Thyroid gland (tissue), 4 donors: ENCODE results near the gene TRPC1. TPM values are rescaled to one million over a fixed set of nuclear protein-coding genes. Genes with fewer than 3 reads are reported as not detected.

Experiments used
- DNase-seq, 2 donors: peaks; one replicate each; pipeline ENCODE4 v3.0.0-alpha.2; 2019
- H3K27ac ChIP-seq, 3 donors: fragments of 200-600 bp; sonication (generic); 1 replicate in 2 of 3; 2 replicates in 1 of 3; pipeline ENCODE4 v1.5.1; 2016 to 2019; ENCODE audit warnings: mild to moderate bottlenecking in 1 of 3, moderate library complexity in 1 of 3
- H3K27me3 ChIP-seq: fragments of 200-600 bp; sonication (generic); one replicate; pipeline ENCODE4 v1.5.1; 2019
- H3K36me3 ChIP-seq, 2 donors: fragments of 200-600 bp; sonication (generic); one replicate each; pipeline ENCODE4 v1.5.1; 2016 to 2019
- H3K4me1 ChIP-seq, 2 donors: fragments of 200-600 bp; sonication (generic); one replicate each; pipeline ENCODE4 v1.5.1; 2017 to 2019
- H3K4me3 ChIP-seq, 3 donors: fragments of 200-600 bp; sonication (generic); replicated peaks in 1 of 3; 1 replicate in 2 of 3; 2 replicates in 1 of 3; pipeline ENCODE4 v1.5.1; 2016; ENCODE audit warnings: mild to moderate bottlenecking in 1 of 3
- H3K9me3 ChIP-seq: fragments of 200-600 bp; sonication (generic); one replicate; pipeline ENCODE4 v1.5.1; 2017
- CTCF ChIP-seq, 6 experiments: fragments of 200-600 bp in 3 of 6; fragments of 450-650 bp in 3 of 6; sonication (generic) in 3 of 6; IDR thresholded peaks; one replicate each; pipeline ENCODE4 v1.5.1; 2016 to 2019; ENCODE audit warnings: antibody characterized with exemption in 6 of 6, mild to moderate bottlenecking in 2 of 6, inconsistent platforms in 1 of 6, moderate library complexity in 1 of 6
- POLR2A ChIP-seq, 2 donors: fragments of 450-650 bp; IDR thresholded peaks; one replicate each; pipeline ENCODE4 v1.6.1; 2017; ENCODE audit warnings: antibody characterized with exemption in 2 of 2, mild to moderate bottlenecking in 2 of 2, moderate library complexity in 1 of 2
- WGBS, 2 donors: methylation state at CpG; one replicate each; pipeline ENCODE4 v1.1.5; 2017; 5-methylcytosine and 5-hydroxymethylcytosine counted together
- intact Hi-C: fragments of 100-400 bp; cut with DNase I; formaldehyde crosslinking; loops from one replicate; pipeline ENCODE4 v1.15.1; 2023
- total RNA-seq, 4 donors: library from RNA; depleted of rRNA; stranded (reverse); fragments of >200 nt; gene quantifications; one replicate each; pipeline ENCODE4 v1.2.3, GENCODE V29; 2016

TRPC1 gene
- total RNA-seq, 4 donors from 2014 or later: 18.2 to 22.5 (median 20.4) TPM

- H3K27ac ChIP-seq: no peak overlapping the region
- TF ChIP-seq CTCF (IDR thresholded peaks at IDR 0.05) (no peak), POLR2A (IDR thresholded peaks at IDR 0.05) (no peak)
- DNase-seq: no peak
- H3K4me3 ChIP-seq: no peak overlapping the region
- intact Hi-C loops: no loop called here
- H3K4me1 ChIP-seq: no peaks in the 10 kb centered on the region
- no peaks in the 10 kb centered on the region for H3K9me3 ChIP-seq
- WGBS, 2 donors: 85 to 90% methylated on average over 4 of the region's 4 CpGs
- H3K36me3 ChIP-seq: no peaks in the 10 kb centered on the region
- no peaks in the 10 kb centered on the region for H3K27me3 ChIP-seq
These were observed 7.7 kb upstream of the TRPC1 start for GRCh38 chr3:142716102-142716501.

GRCh38 chr3:142723665-142723967 lies 218 bp upstream of the TRPC1 start:
- TF ChIP-seq CTCF (IDR thresholded peaks at IDR 0.05): no peak
- TF ChIP-seq POLR2A (IDR thresholded peaks at IDR 0.05): no peak
- Histone ChIP-seq H3K4me3 (peak overlapping the region in 1 of 3 donors; percentile 78), H3K36me3 (no peaks in the 10 kb centered on the region), H3K27me3 (no peaks in the 10 kb centered on the region), H3K27ac (peak overlapping the region in 2 of 3 donors; percentile 80 to 82), H3K4me1 (no peaks in the 10 kb centered on the region), H3K9me3 (no peaks in the 10 kb centered on the region)
- DNase-seq: no peak
- 0 to 4% methylated on average over 7 to 10 of the region's 10 CpGs for WGBS, 2 donors
- intact Hi-C loops: loop anchor here (10.0 kb wide), 1 partner anchor 139 kb away; no protein-coding TSS in a partner anchor

GRCh38 chr3:142724682-142725356 lies 985 bp downstream of the TRPC1 start:
- Histone ChIP-seq H3K9me3 (no peaks in the 10 kb centered on the region), H3K27me3 (no peaks in the 10 kb centered on the region), H3K36me3 (no peaks in the 10 kb centered on the region), H3K4me1 (no peaks in the 10 kb centered on the region), H3K27ac (peak overlapping the region; percentile 72 to 82 (median 80)), H3K4me3 (peak overlapping the region; percentile 61 to 82 (median 78))
- TF ChIP-seq CTCF (IDR thresholded peaks at IDR 0.05): no peak
- peak in 1 of 2 donors; percentile 32 for TF ChIP-seq POLR2A (IDR thresholded peaks at IDR 0.05)
- intact Hi-C loops: loop anchor here (10.0 kb wide), 1 partner anchor 140 kb away; no protein-coding TSS in a partner anchor
- WGBS, 2 donors: 4 to 8% methylated on average over 24 to 33 of the region's 35 CpGs
- DNase-seq: peak; percentile 41 to 46

- H3K27ac ChIP-seq: no peak overlapping the region
- intact Hi-C loops: loop anchor here (10.0 kb wide), 1 partner anchor 141 kb away; no protein-coding TSS in a partner anchor
- no peak for DNase-seq
- TF ChIP-seq CTCF (IDR thresholded peaks at IDR 0.05) (no peak), POLR2A (IDR thresholded peaks at IDR 0.05) (no peak)
- no peaks in the 10 kb centered on the region for H3K27me3 ChIP-seq
- H3K4me3 ChIP-seq: peak overlapping the region in 1 of 3 donors; percentile 78
- WGBS, 2 donors: 61 to 65% methylated on average over 5 of the region's 5 CpGs
- no peaks in the 10 kb centered on the region for H3K4me1 ChIP-seq
- H3K9me3 ChIP-seq: no peaks in the 10 kb centered on the region
- no peaks in the 10 kb centered on the region for H3K36me3 ChIP-seq
These were observed 1.5 kb downstream of the TRPC1 start for GRCh38 chr3:142725357-142725739.

- WGBS, 2 donors: 70 to 80% methylated on average over 1 of the region's 1 CpG
- H3K27me3 ChIP-seq: no peaks in the 10 kb centered on the region
- intact Hi-C loops: loop anchor here (10.0 kb wide), 1 partner anchor 141 kb away; no protein-coding TSS in a partner anchor
- H3K4me1 ChIP-seq: no peaks in the 10 kb centered on the region
- H3K27ac ChIP-seq: no peak overlapping the region
- H3K36me3 ChIP-seq: no peaks in the 10 kb centered on the region
- H3K9me3 ChIP-seq: no peaks in the 10 kb centered on the region
- H3K4me3 ChIP-seq: no peak overlapping the region
- TF ChIP-seq POLR2A (IDR thresholded peaks at IDR 0.05) (no peak), CTCF (IDR thresholded peaks at IDR 0.05) (no peak)
- DNase-seq: no peak
These were observed 2.2 kb downstream of the TRPC1 start for GRCh38 chr3:142726017-142726416.
